Natural killer cell (primary cell): ENCODE measurements around the gene UROC1. TPM values are rescaled to one million over a fixed set of nuclear protein-coding genes. Genes with fewer than 3 reads are reported as not detected.

ENCODE experiments used
- ATAC-seq, 3 donors: fragments of 150-1000 bp in 2 of 3; fragments of 200-7000 bp in 1 of 3; cut with Tn5 transposase; 1 replicate in 1 of 3; 2 replicates in 2 of 3; pipeline ENCODE4 v1.10.0; 2021; ENCODE audit warnings: mild to moderate bottlenecking in 2 of 3, moderate library complexity in 2 of 3
- DNase-seq, 2 donors: peaks; one replicate each; pipeline versions ENCODE4 v3.0.0 to v3.0.0-alpha.2; 2013 to 2021; ENCODE audit warnings: mixed read lengths in 1 of 2
- H3K27ac ChIP-seq: one replicate; pipeline ENCODE4 v1.5.1; 2013; ENCODE audit warnings: mild to moderate bottlenecking, low read length
- H3K27me3 ChIP-seq: one replicate; pipeline ENCODE4 v1.6.1; 2013; ENCODE audit warnings: low read length; ENCODE audit not compliant: control insufficient read depth, insufficient read depth
- H3K36me3 ChIP-seq: one replicate; pipeline ENCODE4 v1.6.1; 2013; ENCODE audit warnings: low read length; ENCODE audit not compliant: control insufficient read depth, insufficient read depth
- H3K4me1 ChIP-seq: one replicate; pipeline ENCODE4 v1.6.1; 2013; ENCODE audit warnings: low read length; ENCODE audit not compliant: control insufficient read depth, insufficient read depth
- H3K4me3 ChIP-seq: one replicate; pipeline ENCODE4 v1.5.1; 2013; ENCODE audit warnings: low read length
- H3K9me3 ChIP-seq: one replicate; pipeline ENCODE4 v1.6.1; 2013; ENCODE audit warnings: low read length; ENCODE audit not compliant: control insufficient read depth, insufficient read depth
- H3K27ac Mint-ChIP-seq, 2 donors: one replicate each; pipeline ENCODE4 v1.8.0; 2022; ENCODE audit warnings: mild to moderate bottlenecking in 2 of 2, mixed read lengths in 2 of 2, moderate library complexity in 1 of 2
- H3K27me3 Mint-ChIP-seq, 2 donors: one replicate each; pipeline ENCODE4 v1.8.0; 2022; ENCODE audit warnings: low read depth in 2 of 2, mixed read lengths in 2 of 2
- H3K36me3 Mint-ChIP-seq: one replicate; pipeline ENCODE4 v1.8.0; 2022; ENCODE audit warnings: mixed read lengths
- H3K4me1 Mint-ChIP-seq, 2 donors: one replicate each; pipeline ENCODE4 v1.8.0; 2022; ENCODE audit warnings: mixed read lengths in 2 of 2
- H3K4me3 Mint-ChIP-seq: one replicate; pipeline ENCODE4 v1.8.0; 2022; ENCODE audit warnings: mild to moderate bottlenecking, moderate library complexity, mixed read lengths
- H3K9me3 Mint-ChIP-seq, 2 donors: one replicate each; pipeline ENCODE4 v1.8.0; 2022; ENCODE audit warnings: mixed read lengths in 2 of 2
- CTCF ChIP-seq: fragments of 200-600 bp; IDR thresholded peaks from one replicate; pipeline ENCODE4 v1.8.0; 2022; ENCODE audit warnings: antibody characterized with exemption
- WGBS: methylation state at CpG from one replicate; pipeline ENCODE4 v1.1.7; 2013; ENCODE audit warnings: missing lambda C conversion rate; ENCODE audit not compliant: insufficient coverage; 5-methylcytosine and 5-hydroxymethylcytosine counted together
- intact Hi-C: fragments of 100-400 bp; cut with micrococcal nuclease; formaldehyde crosslinking; loops from one replicate; pipeline ENCODE4 v1.14.2; 2022
- total RNA-seq, 4 donors: library from RNA; stranded (reverse); fragments of 120-200 nt in 1 of 4; gene quantifications; one replicate each; pipeline versions ENCODE4 v1.2.3 to v1.2.4, GENCODE V29; 2013 to 2022

UROC1 gene
- total RNA-seq, 3 donors from 2014 or later (not counting 1 experiment from before 2014, with no cell fraction given): not detected

GRCh38 chr3:126514161-126514560 is 3.4 kb downstream of the UROC1 start:
- Mint-ChIP-seq H3K4me3 (no peak overlapping the region), H3K9me3 (no peaks in the 10 kb centered on the region)

GRCh38 chr3:126512916-126513650 is 4.5 kb downstream of the UROC1 start:
- H3K4me3 Mint-ChIP-seq: no peak overlapping the region
- Histone ChIP-seq H3K4me1 (no peaks in the 10 kb centered on the region), H3K36me3 (no peaks in the 10 kb centered on the region), H3K9me3 (no peaks in the 10 kb centered on the region), H3K4me3 (no peak overlapping the region), H3K27me3 (no peaks in the 10 kb centered on the region), H3K27ac (no peak overlapping the region)
- H3K4me1 Mint-ChIP-seq: no peaks in the 10 kb centered on the region
- ATAC-seq: no peak
- no peak for DNase-seq
- intact Hi-C loops: no loop called here
- no peak overlapping the region for H3K27ac Mint-ChIP-seq
- H3K27me3 Mint-ChIP-seq: no peaks in the 10 kb centered on the region
- 81% methylated on average over 12 of the region's 12 CpGs for WGBS
- H3K36me3 Mint-ChIP-seq: no peaks in the 10 kb centered on the region
- no peak for TF ChIP-seq CTCF
- H3K9me3 Mint-ChIP-seq: no peaks in the 10 kb centered on the region

More at GRCh38 chr3:126514161-126514560, 3.4 kb downstream of the UROC1 start:
- DNase-seq (no peak), ATAC-seq (no peak)
- no peak overlapping the region for H3K4me3 ChIP-seq
- no peaks in the 10 kb centered on the region for H3K9me3 ChIP-seq
- no peaks in the 10 kb centered on the region for H3K27me3 Mint-ChIP-seq
- no peak overlapping the region for H3K27ac ChIP-seq
- no peaks in the 10 kb centered on the region for H3K4me1 Mint-ChIP-seq
- intact Hi-C loops: no loop called here
- no peak overlapping the region for H3K27ac Mint-ChIP-seq
- no peaks in the 10 kb centered on the region for H3K27me3 ChIP-seq
- 93% methylated on average over 11 of the region's 11 CpGs for WGBS
- H3K36me3 Mint-ChIP-seq: no peaks in the 10 kb centered on the region
- no peak for TF ChIP-seq CTCF
- H3K4me1 ChIP-seq: no peaks in the 10 kb centered on the region
- H3K36me3 ChIP-seq: no peaks in the 10 kb centered on the region

GRCh38 chr3:126512026-126512425 is 5.5 kb downstream of the UROC1 start:
- 84% methylated on average over 7 of the region's 7 CpGs for WGBS
- Mint-ChIP-seq H3K36me3 (no peaks in the 10 kb centered on the region), H3K27ac (no peak overlapping the region), H3K4me1 (no peaks in the 10 kb centered on the region), H3K9me3 (no peaks in the 10 kb centered on the region), H3K4me3 (no peak overlapping the region), H3K27me3 (no peaks in the 10 kb centered on the region)
- Histone ChIP-seq H3K4me1 (no peaks in the 10 kb centered on the region), H3K9me3 (no peaks in the 10 kb centered on the region), H3K4me3 (no peak overlapping the region), H3K36me3 (no peaks in the 10 kb centered on the region), H3K27me3 (no peaks in the 10 kb centered on the region), H3K27ac (no peak overlapping the region)
- DNase-seq: no peak
- intact Hi-C loops: no loop called here
- TF ChIP-seq CTCF: no peak
- ATAC-seq: no peak

- no peak for ATAC-seq
- Histone ChIP-seq H3K36me3 (no peaks in the 10 kb centered on the region), H3K27me3 (no peaks in the 10 kb centered on the region), H3K9me3 (no peaks in the 10 kb centered on the region), H3K4me1 (no peaks in the 10 kb centered on the region), H3K27ac (no peak overlapping the region), H3K4me3 (no peak overlapping the region)
- H3K27ac Mint-ChIP-seq: no peak overlapping the region
- H3K4me3 Mint-ChIP-seq: no peak overlapping the region
- DNase-seq: no peak
- WGBS: 88% methylated on average over 7 of the region's 7 CpGs
- H3K9me3 Mint-ChIP-seq: no peaks in the 10 kb centered on the region
- intact Hi-C loops: no loop called here
- H3K4me1 Mint-ChIP-seq: no peaks in the 10 kb centered on the region
- H3K27me3 Mint-ChIP-seq: peaks cover 0 to under 1% of the 10 kb centered on the region in 2 donors
- TF ChIP-seq CTCF: no peak
- no peaks in the 10 kb centered on the region for H3K36me3 Mint-ChIP-seq
Observed at GRCh38 chr3:126511291-126511690, 6.3 kb downstream of the UROC1 start.
